ENCODE data around the gene CRACR2A. TPM values are rescaled to one million over a fixed set of nuclear protein-coding genes. Genes with fewer than 3 reads are reported as not detected.

The CRACR2A gene
- total RNA-seq, 2 donors from 2014 or later: 1.1 to 4.7 TPM

DNA sequence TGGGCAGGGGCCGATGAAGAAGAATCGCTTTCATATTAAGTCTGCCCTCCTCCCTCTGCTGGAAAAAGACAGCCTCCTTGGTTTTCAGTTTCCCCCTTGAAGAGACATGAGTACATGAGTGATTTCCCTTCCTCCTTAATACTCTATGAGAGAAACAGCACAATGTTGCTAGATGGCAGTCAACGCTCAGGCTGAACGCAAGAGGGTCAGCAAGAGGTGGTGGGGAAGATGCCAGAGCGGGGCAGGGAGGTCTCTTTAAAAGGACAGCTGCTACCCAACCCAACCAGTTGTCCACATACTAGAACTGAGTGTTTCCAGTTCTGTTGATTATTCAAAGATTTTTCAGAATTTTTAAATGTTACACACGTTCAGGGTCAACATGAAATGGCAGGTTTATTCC is 22.8 kb downstream of the CRACR2A start:
- Mint-ChIP-seq H3K4me1 (peaks cover 3% of the 10 kb centered on the region), H3K9me3 (peaks cover 2% of the 10 kb centered on the region), H3K4me3 (no peak overlapping the region), H3K27me3 (ENCODE audit: insufficient read depth) (no peaks in the 10 kb centered on the region), H3K36me3 (ENCODE audit: low read depth) (peaks cover 2% of the 10 kb centered on the region), H3K27ac (no peak overlapping the region)
- H3K9ac ChIP-seq (ENCODE audit: extremely low read depth, low read length, poor library complexity, severe bottlenecking): no peak overlapping the region
- no peaks in the 10 kb centered on the region for H3K36me3 ChIP-seq (ENCODE audit: control insufficient read depth, insufficient read depth, low read length)
- H3K9me3 ChIP-seq (ENCODE audit: control insufficient read depth, low read length): no peaks in the 10 kb centered on the region
- 98 to 100% methylated on average over 1 to 6 of the region's 6 CpGs for WGBS, 2 experiments (ENCODE audit: insufficient coverage in 1 of 2, insufficient read length in 1 of 2)
- no peak for TF ChIP-seq CTCF (conservative IDR thresholded peaks at IDR 0.05)
- DNase-seq: no peak
- no peak overlapping the region for H3K27ac ChIP-seq (ENCODE audit: low read depth, low read length)
- H3K4me1 ChIP-seq (ENCODE audit: control insufficient read depth, insufficient read depth, low read length): no peaks in the 10 kb centered on the region
- no peak overlapping the region for H3K4me3 ChIP-seq (ENCODE audit: low read length)
- H3K27me3 ChIP-seq (ENCODE audit: control insufficient read depth, insufficient read depth, low read length, poor library complexity, severe bottlenecking): no peaks in the 10 kb centered on the region

- H3K9me3 ChIP-seq (ENCODE audit: control insufficient read depth, low read length): peaks cover 2% of the 10 kb centered on the region
- no peak for DNase-seq
- peaks cover 2% of the 10 kb centered on the region for H3K27me3 Mint-ChIP-seq (ENCODE audit: insufficient read depth)
- no peak overlapping the region for H3K4me3 ChIP-seq (ENCODE audit: low read length)
- H3K4me1 ChIP-seq (ENCODE audit: control insufficient read depth, insufficient read depth, low read length): no peaks in the 10 kb centered on the region
- H3K27ac ChIP-seq (ENCODE audit: low read depth, low read length): peak overlapping the region; percentile 59
- peaks cover 3% of the 10 kb centered on the region for H3K4me1 Mint-ChIP-seq
- no peak overlapping the region for H3K4me3 Mint-ChIP-seq
- WGBS, 2 experiments (ENCODE audit: insufficient coverage in 1 of 2, insufficient read length in 1 of 2): 78 to 90% methylated on average over 3 to 6 of the region's 6 CpGs
- no peaks in the 10 kb centered on the region for H3K27me3 ChIP-seq (ENCODE audit: control insufficient read depth, insufficient read depth, low read length, poor library complexity, severe bottlenecking)
- H3K27ac Mint-ChIP-seq: no peak overlapping the region
- peaks cover 9% of the 10 kb centered on the region for H3K36me3 Mint-ChIP-seq (ENCODE audit: low read depth)
- no peak for TF ChIP-seq CTCF (conservative IDR thresholded peaks at IDR 0.05)
- no peaks in the 10 kb centered on the region for H3K36me3 ChIP-seq (ENCODE audit: control insufficient read depth, insufficient read depth, low read length)
- H3K9me3 Mint-ChIP-seq: peaks cover 15% of the 10 kb centered on the region
- H3K9ac ChIP-seq (ENCODE audit: extremely low read depth, low read length, poor library complexity, severe bottlenecking): no peak overlapping the region
Measured at GRCh38 chr12:3728686-3729085, 24.2 kb downstream of the CRACR2A start.

- Mint-ChIP-seq H3K27ac (no peak overlapping the region), H3K9me3 (peaks cover 22% of the 10 kb centered on the region), H3K36me3 (ENCODE audit: low read depth) (peaks cover 9% of the 10 kb centered on the region), H3K4me3 (no peak overlapping the region), H3K4me1 (peaks cover 3% of the 10 kb centered on the region), H3K27me3 (ENCODE audit: insufficient read depth) (peaks cover 2% of the 10 kb centered on the region)
- Histone ChIP-seq H3K27me3 (ENCODE audit: control insufficient read depth, insufficient read depth, low read length, poor library complexity, severe bottlenecking) (no peaks in the 10 kb centered on the region), H3K36me3 (ENCODE audit: control insufficient read depth, insufficient read depth, low read length) (no peaks in the 10 kb centered on the region), H3K9ac (ENCODE audit: extremely low read depth, low read length, poor library complexity, severe bottlenecking) (no peak overlapping the region), H3K4me3 (ENCODE audit: low read length) (no peak overlapping the region), H3K9me3 (ENCODE audit: control insufficient read depth, low read length) (peaks cover 7% of the 10 kb centered on the region), H3K27ac (ENCODE audit: low read depth, low read length) (peak overlapping the region; percentile 59), H3K4me1 (ENCODE audit: control insufficient read depth, insufficient read depth, low read length) (no peaks in the 10 kb centered on the region)
- TF ChIP-seq CTCF (conservative IDR thresholded peaks at IDR 0.05): no peak
- WGBS, 2 experiments (ENCODE audit: insufficient coverage in 1 of 2, insufficient read length in 1 of 2): 78 to 90% methylated on average over 2 to 8 of the region's 8 CpGs
- DNase-seq: no peak
Measured at GRCh38 chr12:3727877-3728632, 24.9 kb downstream of the CRACR2A start.

All from endodermal cell (in vitro differentiated cells).